Glutamatergic neuron (in vitro differentiated cells): ENCODE measurements around the gene RALGAPB. TPM values are rescaled to one million over a fixed set of nuclear protein-coding genes. Genes with fewer than 3 reads are reported as not detected.
"Not testable (repeated sequence)": the region's sequence is repeated elsewhere in the genome, so short reads cannot be mapped to it uniquely, and the experiment has no call there.

Experiments used
- DNase-seq: peaks from one replicate; pipeline ENCODE4 v3.0.0; 2022
- H3K27ac Mint-ChIP-seq: one replicate; pipeline ENCODE4 v1.8.0; 2020; ENCODE audit warnings: mild to moderate bottlenecking, mixed read lengths, inconsistent platforms; ENCODE audit not compliant: unreplicated experiment
- H3K27me3 Mint-ChIP-seq: one replicate; pipeline ENCODE4 v1.8.0; 2020; ENCODE audit warnings: mild to moderate bottlenecking, moderate library complexity, mixed read lengths, inconsistent platforms; ENCODE audit not compliant: unreplicated experiment
- H3K36me3 Mint-ChIP-seq: one replicate; pipeline ENCODE4 v1.8.0; 2020; ENCODE audit warnings: mild to moderate bottlenecking, mixed read lengths, inconsistent platforms; ENCODE audit not compliant: unreplicated experiment
- H3K4me1 Mint-ChIP-seq: one replicate; pipeline ENCODE4 v1.8.0; 2020; ENCODE audit warnings: mild to moderate bottlenecking, low read depth, mixed read lengths, inconsistent platforms; ENCODE audit not compliant: unreplicated experiment
- H3K4me3 Mint-ChIP-seq: one replicate; pipeline ENCODE4 v1.8.0; 2020; ENCODE audit warnings: mild to moderate bottlenecking, mixed read lengths, inconsistent platforms; ENCODE audit not compliant: unreplicated experiment
- H3K9me3 Mint-ChIP-seq: one replicate; pipeline ENCODE4 v1.8.0; 2020; ENCODE audit warnings: mild to moderate bottlenecking, moderate library complexity, mixed read lengths, inconsistent platforms; ENCODE audit not compliant: unreplicated experiment
- CTCF ChIP-seq: fragments of 200-600 bp; sonication (generic); IDR thresholded peaks from one replicate; pipeline ENCODE4 v1.5.0; 2021; ENCODE audit not compliant: partially characterized antibody, unreplicated experiment
- total RNA-seq: library from RNA; stranded (reverse); fragmentation: NEBNext Ultra II Directional; extraction: Animal tissue kit (Norgen Biotek cat#: 25700); gene quantifications from one replicate; pipeline ENCODE4 v1.2.1, GENCODE V29; 2021; ENCODE audit not compliant: unreplicated experiment

The RALGAPB gene
- total RNA-seq, 1 donor from 2014 or later, result 54.6 TPM

GRCh38 chr20:38453941-38454340 is 18.7 kb upstream of the RALGAPB start:
- no peak for TF ChIP-seq CTCF
- Mint-ChIP-seq H3K9me3 (no peaks in the 10 kb centered on the region), H3K4me1 (no peaks in the 10 kb centered on the region), H3K27ac (no peak overlapping the region), H3K27me3 (peaks cover 10% of the 10 kb centered on the region), H3K4me3 (no peak overlapping the region), H3K36me3 (peaks cover 13% of the 10 kb centered on the region)
- DNase-seq, result no peak

- peaks cover 10% of the 10 kb centered on the region for H3K27me3 Mint-ChIP-seq
- no peak for DNase-seq
- no peaks in the 10 kb centered on the region for H3K4me1 Mint-ChIP-seq
- no peak overlapping the region for H3K27ac Mint-ChIP-seq
- H3K4me3 Mint-ChIP-seq, result no peak overlapping the region
- H3K36me3 Mint-ChIP-seq, result peaks cover 6% of the 10 kb centered on the region
- no peak for TF ChIP-seq CTCF
- H3K9me3 Mint-ChIP-seq, result no peaks in the 10 kb centered on the region
Measured at GRCh38 chr20:38454556-38455473, 17.8 kb upstream of the RALGAPB start.

- Mint-ChIP-seq H3K36me3 (no peaks in the 10 kb centered on the region), H3K9me3 (peaks cover 5% of the 10 kb centered on the region), H3K4me3 (no peak overlapping the region), H3K4me1 (peaks cover 1% of the 10 kb centered on the region), H3K27ac (no peak overlapping the region), H3K27me3 (peaks cover 6% of the 10 kb centered on the region)
- DNase-seq, result no peak
- no peak for TF ChIP-seq CTCF
Measured at GRCh38 chr20:38458314-38458713, 14.3 kb upstream of the RALGAPB start.

- Mint-ChIP-seq H3K4me1 (peaks cover 1% of the 10 kb centered on the region), H3K4me3 (peak overlapping the region; percentile 38), H3K27me3 (peaks cover 5% of the 10 kb centered on the region), H3K36me3 (no peaks in the 10 kb centered on the region), H3K9me3 (peaks cover 5% of the 10 kb centered on the region), H3K27ac (peak overlapping the region; percentile 95)
- no peak for DNase-seq
- TF ChIP-seq CTCF, result no peak
Measured at GRCh38 chr20:38460040-38460623, 12.5 kb upstream of the RALGAPB start.

- DNase-seq, H3K9me3 Mint-ChIP-seq, H3K36me3 Mint-ChIP-seq, H3K4me1 Mint-ChIP-seq, H3K27me3 Mint-ChIP-seq: not testable (repeated sequence)
- H3K27ac Mint-ChIP-seq, result peak overlapping the region; percentile 95
- H3K4me3 Mint-ChIP-seq, result peak overlapping the region; percentile 38
Measured at GRCh38 chr20:38460631-38461030, 12.0 kb upstream of the RALGAPB start.

- not testable (repeated sequence) for DNase-seq, H3K4me3 Mint-ChIP-seq, H3K27ac Mint-ChIP-seq, H3K36me3 Mint-ChIP-seq, H3K4me1 Mint-ChIP-seq, H3K27me3 Mint-ChIP-seq, H3K9me3 Mint-ChIP-seq
Measured at GRCh38 chr20:38461167-38461566, 11.5 kb upstream of the RALGAPB start.

GRCh38 chr20:38461569-38461968 is 11.1 kb upstream of the RALGAPB start:
- not testable (repeated sequence) for H3K4me1 Mint-ChIP-seq, H3K4me3 Mint-ChIP-seq, H3K9me3 Mint-ChIP-seq, H3K27me3 Mint-ChIP-seq, DNase-seq, H3K36me3 Mint-ChIP-seq, H3K27ac Mint-ChIP-seq
